ENCODE results near the gene STAT1. TPM values are rescaled to one million over a fixed set of nuclear protein-coding genes. Genes with fewer than 3 reads are reported as not detected.

The STAT1 gene
- total RNA-seq, 1 experiment from 2014 or later: 46.7 TPM

GRCh38 chr2:191008286-191008685 is 5.7 kb downstream of the STAT1 start:
- H3K4me3 ChIP-seq (ENCODE audit: low read length): no peak overlapping the region
- peaks cover 68% of the 10 kb centered on the region for H3K36me3 ChIP-seq (ENCODE audit: insufficient read depth, low read length)
- no peak for DNase-seq
- H2AFZ ChIP-seq (ENCODE audit: low read length): no peak overlapping the region
- no peaks in the 10 kb centered on the region for H3K27me3 ChIP-seq (ENCODE audit: low read length)
- no peaks in the 10 kb centered on the region for H4K20me1 ChIP-seq (ENCODE audit: insufficient read depth, low read depth, low read length)
- H3K9me3 ChIP-seq (ENCODE audit: low read length): no peaks in the 10 kb centered on the region
- H3K9me2 ChIP-seq (replicated peaks; ENCODE audit: insufficient read depth, low read length): no peaks in the 10 kb centered on the region
- no peak overlapping the region for H3K4me2 ChIP-seq (ENCODE audit: low read depth, low read length, poor library complexity, severe bottlenecking)
- no peak overlapping the region for H3K27ac ChIP-seq (ENCODE audit: low read length)
- H3K79me2 ChIP-seq (ENCODE audit: low read length): peaks cover 25% of the 10 kb centered on the region
- no peak overlapping the region for H3K9ac ChIP-seq (ENCODE audit: low read length)
- peaks cover 25% of the 10 kb centered on the region for H3K4me1 ChIP-seq (ENCODE audit: low read length)

GRCh38 chr2:191006997-191007783 is 6.8 kb downstream of the STAT1 start:
- Histone ChIP-seq H3K9me3 (ENCODE audit: low read length) (no peaks in the 10 kb centered on the region), H3K9ac (ENCODE audit: low read length) (no peak overlapping the region), H3K79me2 (ENCODE audit: low read length) (peaks cover 14% of the 10 kb centered on the region), H3K36me3 (ENCODE audit: insufficient read depth, low read length) (peaks cover 79% of the 10 kb centered on the region), H3K4me2 (ENCODE audit: low read depth, low read length, poor library complexity, severe bottlenecking) (no peak overlapping the region), H3K9me2 (replicated peaks; ENCODE audit: insufficient read depth, low read length) (no peaks in the 10 kb centered on the region), H4K20me1 (ENCODE audit: insufficient read depth, low read depth, low read length) (no peaks in the 10 kb centered on the region), H3K4me3 (ENCODE audit: low read length) (no peak overlapping the region), H3K27ac (ENCODE audit: low read length) (no peak overlapping the region), H2AFZ (ENCODE audit: low read length) (no peak overlapping the region), H3K27me3 (ENCODE audit: low read length) (no peaks in the 10 kb centered on the region), H3K4me1 (ENCODE audit: low read length) (peaks cover 15% of the 10 kb centered on the region)
- no peak for DNase-seq

GRCh38 chr2:191006297-191006696 is 7.7 kb downstream of the STAT1 start:
- no peak for DNase-seq
- H2AFZ ChIP-seq (ENCODE audit: low read length): no peak overlapping the region
- no peak overlapping the region for H3K4me2 ChIP-seq (ENCODE audit: low read depth, low read length, poor library complexity, severe bottlenecking)
- no peak overlapping the region for H3K9ac ChIP-seq (ENCODE audit: low read length)
- H3K36me3 ChIP-seq (ENCODE audit: insufficient read depth, low read length): peaks cover 82% of the 10 kb centered on the region
- H3K79me2 ChIP-seq (ENCODE audit: low read length): peaks cover 7% of the 10 kb centered on the region
- no peaks in the 10 kb centered on the region for H3K9me2 ChIP-seq (replicated peaks; ENCODE audit: insufficient read depth, low read length)
- peaks cover 15% of the 10 kb centered on the region for H3K4me1 ChIP-seq (ENCODE audit: low read length)
- H3K9me3 ChIP-seq (ENCODE audit: low read length): no peaks in the 10 kb centered on the region
- H3K4me3 ChIP-seq (ENCODE audit: low read length): no peak overlapping the region
- no peaks in the 10 kb centered on the region for H3K27me3 ChIP-seq (ENCODE audit: low read length)
- no peaks in the 10 kb centered on the region for H4K20me1 ChIP-seq (ENCODE audit: insufficient read depth, low read depth, low read length)
- H3K27ac ChIP-seq (ENCODE audit: low read length): no peak overlapping the region

- Histone ChIP-seq H3K4me3 (ENCODE audit: low read length) (no peak overlapping the region), H3K4me1 (ENCODE audit: low read length) (peaks cover 5% of the 10 kb centered on the region), H3K9ac (ENCODE audit: low read length) (no peak overlapping the region), H4K20me1 (ENCODE audit: insufficient read depth, low read depth, low read length) (no peaks in the 10 kb centered on the region), H3K9me2 (replicated peaks; ENCODE audit: insufficient read depth, low read length) (no peaks in the 10 kb centered on the region), H3K4me2 (ENCODE audit: low read depth, low read length, poor library complexity, severe bottlenecking) (no peak overlapping the region), H2AFZ (ENCODE audit: low read length) (no peak overlapping the region), H3K27me3 (ENCODE audit: low read length) (no peaks in the 10 kb centered on the region), H3K9me3 (ENCODE audit: low read length) (no peaks in the 10 kb centered on the region), H3K27ac (ENCODE audit: low read length) (no peak overlapping the region), H3K79me2 (ENCODE audit: low read length) (no peaks in the 10 kb centered on the region), H3K36me3 (ENCODE audit: insufficient read depth, low read length) (peaks cover 79% of the 10 kb centered on the region)
- DNase-seq: no peak
Measured at GRCh38 chr2:191003405-191004309, 10.3 kb downstream of the STAT1 start.

- H3K9me2 ChIP-seq (replicated peaks; ENCODE audit: insufficient read depth, low read length): no peaks in the 10 kb centered on the region
- no peak overlapping the region for H2AFZ ChIP-seq (ENCODE audit: low read length)
- no peaks in the 10 kb centered on the region for H4K20me1 ChIP-seq (ENCODE audit: insufficient read depth, low read depth, low read length)
- H3K36me3 ChIP-seq (ENCODE audit: insufficient read depth, low read length): peaks cover 69% of the 10 kb centered on the region
- H3K9me3 ChIP-seq (ENCODE audit: low read length): no peaks in the 10 kb centered on the region
- no peaks in the 10 kb centered on the region for H3K27me3 ChIP-seq (ENCODE audit: low read length)
- H3K4me2 ChIP-seq (ENCODE audit: low read depth, low read length, poor library complexity, severe bottlenecking): no peak overlapping the region
- no peak overlapping the region for H3K4me3 ChIP-seq (ENCODE audit: low read length)
- H3K27ac ChIP-seq (ENCODE audit: low read length): no peak overlapping the region
- H3K79me2 ChIP-seq (ENCODE audit: low read length): no peaks in the 10 kb centered on the region
- no peak for DNase-seq
- no peak overlapping the region for H3K9ac ChIP-seq (ENCODE audit: low read length)
- H3K4me1 ChIP-seq (ENCODE audit: low read length): no peaks in the 10 kb centered on the region
Measured at GRCh38 chr2:191001624-191002023, 12.3 kb downstream of the STAT1 start.

GRCh38 chr2:191001032-191001431 is 12.9 kb downstream of the STAT1 start:
- H3K4me3 ChIP-seq (ENCODE audit: low read length): no peak overlapping the region
- H3K9ac ChIP-seq (ENCODE audit: low read length): no peak overlapping the region
- no peak overlapping the region for H3K4me2 ChIP-seq (ENCODE audit: low read depth, low read length, poor library complexity, severe bottlenecking)
- H3K4me1 ChIP-seq (ENCODE audit: low read length): no peaks in the 10 kb centered on the region
- no peak overlapping the region for H2AFZ ChIP-seq (ENCODE audit: low read length)
- H4K20me1 ChIP-seq (ENCODE audit: insufficient read depth, low read depth, low read length): no peaks in the 10 kb centered on the region
- no peak overlapping the region for H3K27ac ChIP-seq (ENCODE audit: low read length)
- H3K9me2 ChIP-seq (replicated peaks; ENCODE audit: insufficient read depth, low read length): no peaks in the 10 kb centered on the region
- no peaks in the 10 kb centered on the region for H3K79me2 ChIP-seq (ENCODE audit: low read length)
- peaks cover 65% of the 10 kb centered on the region for H3K36me3 ChIP-seq (ENCODE audit: insufficient read depth, low read length)
- DNase-seq: no peak
- no peaks in the 10 kb centered on the region for H3K27me3 ChIP-seq (ENCODE audit: low read length)
- no peaks in the 10 kb centered on the region for H3K9me3 ChIP-seq (ENCODE audit: low read length)

GRCh38 chr2:190999949-191000665 is 13.9 kb downstream of the STAT1 start:
- Histone ChIP-seq H3K79me2 (ENCODE audit: low read length) (no peaks in the 10 kb centered on the region), H3K4me3 (ENCODE audit: low read length) (no peak overlapping the region), H3K27me3 (ENCODE audit: low read length) (no peaks in the 10 kb centered on the region), H2AFZ (ENCODE audit: low read length) (no peak overlapping the region), H3K27ac (ENCODE audit: low read length) (no peak overlapping the region), H3K36me3 (ENCODE audit: insufficient read depth, low read length) (peaks cover 65% of the 10 kb centered on the region), H3K9me3 (ENCODE audit: low read length) (no peaks in the 10 kb centered on the region), H3K9ac (ENCODE audit: low read length) (no peak overlapping the region), H3K4me1 (ENCODE audit: low read length) (no peaks in the 10 kb centered on the region), H3K4me2 (ENCODE audit: low read depth, low read length, poor library complexity, severe bottlenecking) (no peak overlapping the region), H4K20me1 (ENCODE audit: insufficient read depth, low read depth, low read length) (no peaks in the 10 kb centered on the region), H3K9me2 (replicated peaks; ENCODE audit: insufficient read depth, low read length) (no peaks in the 10 kb centered on the region)
- no peak for DNase-seq

GRCh38 chr2:190999058-190999457 is 14.9 kb downstream of the STAT1 start:
- Histone ChIP-seq H3K9me2 (replicated peaks; ENCODE audit: insufficient read depth, low read length) (no peaks in the 10 kb centered on the region), H3K79me2 (ENCODE audit: low read length) (no peaks in the 10 kb centered on the region), H4K20me1 (ENCODE audit: insufficient read depth, low read depth, low read length) (no peaks in the 10 kb centered on the region), H3K9me3 (ENCODE audit: low read length) (no peaks in the 10 kb centered on the region), H3K4me2 (ENCODE audit: low read depth, low read length, poor library complexity, severe bottlenecking) (no peak overlapping the region), H3K4me1 (ENCODE audit: low read length) (no peaks in the 10 kb centered on the region), H3K4me3 (ENCODE audit: low read length) (no peak overlapping the region), H3K9ac (ENCODE audit: low read length) (no peak overlapping the region), H3K27ac (ENCODE audit: low read length) (no peak overlapping the region), H3K27me3 (ENCODE audit: low read length) (no peaks in the 10 kb centered on the region), H3K36me3 (ENCODE audit: insufficient read depth, low read length) (peaks cover 58% of the 10 kb centered on the region), H2AFZ (ENCODE audit: low read length) (no peak overlapping the region)
- DNase-seq: no peak
